Measurements from ENCODE around the gene UCHL5.
"Not testable (repeated sequence)": the region's sequence is repeated elsewhere in the genome, so short reads cannot be mapped to it uniquely, and the experiment has no call there.

The UCHL5 gene

GRCh38 chr1:193062698-193063463, 3.7 kb upstream of the UCHL5 start:
- Histone ChIP-seq H3K36me3 (ENCODE audit: insufficient read depth, low read length) (peaks cover 3% of the 10 kb centered on the region; the same call in 1 of the 2 replicates), H3K9me3 (ENCODE audit: insufficient read depth, low read depth, low read length) (no peaks in the 10 kb centered on the region), H3K4me1 (ENCODE audit: insufficient read depth, low read length) (peaks cover 10% of the 10 kb centered on the region), H3K27ac (ENCODE audit: low read depth, low read length) (no peak overlapping the region), H3K27me3 (ENCODE audit: insufficient read depth, low read length) (no peaks in the 10 kb centered on the region), H3K9ac (ENCODE audit: low read depth, low read length) (no peak overlapping the region), H3K4me3 (ENCODE audit: low read length) (no peak overlapping the region)
- WGBS: 82% methylated on average over 3 of the region's 4 CpGs

DNA sequence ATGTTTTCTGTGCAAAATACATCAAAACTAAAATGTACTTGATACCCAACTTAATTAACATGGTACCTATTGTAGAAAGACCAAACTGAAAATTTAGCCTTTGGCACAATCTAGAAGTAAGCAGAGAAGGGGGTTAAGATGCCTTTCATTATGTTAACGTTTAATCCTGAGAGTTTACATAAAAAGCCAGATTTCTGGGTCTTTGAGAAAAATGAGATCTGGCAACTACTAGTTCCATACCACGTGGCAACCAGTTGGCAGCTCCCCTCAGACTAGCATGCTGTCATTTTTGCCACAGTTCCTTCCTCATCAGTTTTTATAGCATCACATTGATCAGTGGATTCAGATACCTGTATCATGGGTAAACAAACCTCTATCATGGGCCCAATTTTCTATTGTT, 1.8 kb upstream of the UCHL5 start:
- no peaks in the 10 kb centered on the region for H3K27me3 ChIP-seq (ENCODE audit: insufficient read depth, low read length)
- H3K27ac ChIP-seq (ENCODE audit: low read depth, low read length): no peak overlapping the region
- peaks cover 15% of the 10 kb centered on the region for H3K4me1 ChIP-seq (ENCODE audit: insufficient read depth, low read length)
- H3K9me3 ChIP-seq (ENCODE audit: insufficient read depth, low read depth, low read length): no peaks in the 10 kb centered on the region
- peaks cover 3% of the 10 kb centered on the region; the same call in 1 of the 2 replicates for H3K36me3 ChIP-seq (ENCODE audit: insufficient read depth, low read length)
- H3K9ac ChIP-seq (ENCODE audit: low read depth, low read length): peak overlapping the region; percentile 87
- WGBS: 26% methylated on average over 2 of the region's 2 CpGs
- H3K4me3 ChIP-seq (ENCODE audit: low read length): peak overlapping the region; percentile 71

DNA sequence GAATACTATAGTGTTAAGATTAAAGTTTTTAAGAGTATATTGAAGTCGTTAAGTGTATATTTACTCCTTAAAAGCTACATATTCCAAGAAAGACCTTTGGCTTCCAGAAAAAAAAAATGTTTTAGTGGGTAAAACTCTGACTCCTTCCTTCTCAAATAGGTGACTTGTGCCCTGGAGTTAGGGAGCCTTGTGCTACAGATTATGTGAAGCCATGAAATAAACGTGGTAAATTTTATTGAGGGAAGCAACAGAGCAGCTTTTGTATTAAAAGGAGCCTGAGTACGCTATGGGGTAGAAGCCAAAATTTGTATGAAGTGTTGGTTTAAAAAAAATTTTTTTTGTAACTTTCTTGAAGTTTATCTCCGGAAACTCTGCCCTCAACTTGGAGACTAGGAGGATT, 1.2 kb upstream of the UCHL5 start:
- H3K27me3 ChIP-seq (ENCODE audit: insufficient read depth, low read length): no peaks in the 10 kb centered on the region

DNA sequence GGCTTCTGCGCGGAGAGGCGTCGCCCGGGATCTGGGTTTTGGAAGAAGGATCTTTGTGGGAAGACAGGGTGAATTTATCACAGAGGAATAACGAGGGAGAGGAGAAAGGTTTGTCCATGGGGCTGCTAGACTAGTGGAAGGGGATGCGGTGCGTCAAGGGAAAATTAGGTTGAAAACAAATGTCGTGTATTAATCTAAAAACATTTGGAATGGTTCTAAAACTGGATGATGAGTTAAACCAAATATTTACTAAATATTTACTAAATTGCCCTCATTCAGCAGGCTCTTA, 899 bp upstream of the UCHL5 start:
- Histone ChIP-seq H3K36me3 (ENCODE audit: insufficient read depth, low read length) (peaks cover 3% of the 10 kb centered on the region; the same call in 1 of the 2 replicates), H3K4me3 (ENCODE audit: low read length) (peak overlapping the region; percentile 71), H3K27ac (ENCODE audit: low read depth, low read length) (peak overlapping the region; percentile 97), H3K27me3 (ENCODE audit: insufficient read depth, low read length) (no peaks in the 10 kb centered on the region), H3K4me1 (ENCODE audit: insufficient read depth, low read length) (peaks cover 15% of the 10 kb centered on the region), H3K9me3 (ENCODE audit: insufficient read depth, low read depth, low read length) (no peaks in the 10 kb centered on the region), H3K9ac (ENCODE audit: low read depth, low read length) (peak overlapping the region; percentile 87)
- WGBS: under 1% methylated on average over 9 of the region's 9 CpGs

More for the DNA sequence above, 1.2 kb upstream of the UCHL5 start:
- Histone ChIP-seq H3K9ac (ENCODE audit: low read depth, low read length) (peak overlapping the region; percentile 87), H3K4me1 (ENCODE audit: insufficient read depth, low read length) (peaks cover 15% of the 10 kb centered on the region), H3K27ac (ENCODE audit: low read depth, low read length) (peak overlapping the region; percentile 16; the same call in 1 of the 2 replicates), H3K9me3 (ENCODE audit: insufficient read depth, low read depth, low read length) (no peaks in the 10 kb centered on the region), H3K36me3 (ENCODE audit: insufficient read depth, low read length) (peaks cover 3% of the 10 kb centered on the region; the same call in 1 of the 2 replicates), H3K4me3 (ENCODE audit: low read length) (peak overlapping the region; percentile 71)
- 15% methylated on average over 3 of the region's 4 CpGs for WGBS

- peak overlapping the region; percentile 71 for H3K4me3 ChIP-seq (ENCODE audit: low read length)
- no peaks in the 10 kb centered on the region for H3K9me3 ChIP-seq (ENCODE audit: insufficient read depth, low read depth, low read length)
- H3K36me3 ChIP-seq (ENCODE audit: insufficient read depth, low read length): peaks cover 3% of the 10 kb centered on the region; the same call in 1 of the 2 replicates
- WGBS: 2% methylated on average over 37 of the region's 37 CpGs
- H3K27ac ChIP-seq (ENCODE audit: low read depth, low read length): peak overlapping the region; percentile 97
- H3K27me3 ChIP-seq (ENCODE audit: insufficient read depth, low read length): no peaks in the 10 kb centered on the region
- H3K4me1 ChIP-seq (ENCODE audit: insufficient read depth, low read length): peaks cover 15% of the 10 kb centered on the region
- peak overlapping the region; percentile 87 for H3K9ac ChIP-seq (ENCODE audit: low read depth, low read length)
Observed at GRCh38 chr1:193058529-193059281, 455 bp downstream of the UCHL5 start.

DNA sequence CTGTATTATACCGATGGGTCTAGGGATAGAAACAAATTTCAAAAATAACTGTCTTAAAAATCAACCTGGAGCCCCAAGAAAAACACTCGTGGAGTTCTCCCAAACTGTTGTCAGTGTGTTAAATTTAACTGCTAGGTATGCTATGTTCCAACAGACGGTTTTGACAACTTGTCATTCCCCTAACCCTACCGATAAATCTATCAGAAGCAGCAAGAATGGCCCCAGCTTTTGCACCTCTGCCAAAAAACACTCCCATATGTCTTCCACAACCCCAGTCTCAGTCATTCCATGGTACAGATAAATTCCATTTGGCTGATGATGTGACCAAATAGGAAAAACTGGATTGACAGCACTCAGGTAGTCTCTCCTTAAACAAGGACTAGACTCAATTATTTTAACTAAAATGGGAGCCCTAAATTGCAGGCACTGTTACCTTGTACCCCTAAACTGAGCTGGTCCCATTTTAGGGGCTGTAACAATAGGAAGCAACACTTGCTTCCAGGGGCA, 4.9 kb downstream of the UCHL5 start:
- 89% methylated on average over 4 of the region's 4 CpGs for WGBS
- H3K36me3 ChIP-seq (ENCODE audit: insufficient read depth, low read length): peaks cover 20% of the 10 kb centered on the region

DNA sequence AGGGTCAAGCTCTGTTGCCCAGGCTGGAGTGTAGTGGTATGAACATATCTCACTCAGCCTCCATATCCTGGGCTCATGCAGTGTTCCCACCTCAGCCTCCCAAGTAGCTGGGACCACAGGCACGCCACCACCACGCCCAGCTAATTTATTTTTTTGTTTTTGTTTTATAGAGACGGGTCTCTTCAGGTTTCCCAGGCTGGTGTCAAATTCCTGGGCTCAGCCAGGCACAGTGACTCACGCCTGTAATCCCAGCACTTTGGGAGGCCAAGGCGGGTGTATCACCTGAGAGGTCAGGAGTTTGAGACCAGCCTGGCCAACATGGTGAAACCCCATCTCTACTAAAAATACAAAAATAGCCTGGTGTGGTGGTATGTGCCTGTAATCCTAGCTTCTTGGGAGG, 10.2 kb downstream of the UCHL5 start:
- not testable (repeated sequence) for H3K27ac ChIP-seq (ENCODE audit: low read depth, low read length); H3K9ac ChIP-seq (ENCODE audit: low read depth, low read length); H3K4me3 ChIP-seq (ENCODE audit: low read length); H3K9me3 ChIP-seq (ENCODE audit: insufficient read depth, low read depth, low read length); H3K27me3 ChIP-seq (ENCODE audit: insufficient read depth, low read length)
- Histone ChIP-seq H3K4me1 (ENCODE audit: insufficient read depth, low read length) (peaks cover 13% of the 10 kb centered on the region), H3K36me3 (ENCODE audit: insufficient read depth, low read length) (peaks cover 70% of the 10 kb centered on the region)
- 89% methylated on average over 5 of the region's 5 CpGs for WGBS

More for the DNA sequence above, 4.9 kb downstream of the UCHL5 start:
- Histone ChIP-seq H3K4me3 (ENCODE audit: low read length) (no peak overlapping the region), H3K4me1 (ENCODE audit: insufficient read depth, low read length) (0 out of 2 replicates have a peak, but pooled peaks cover 5% of the 10 kb centered on the region), H3K9ac (ENCODE audit: low read depth, low read length) (no peak overlapping the region), H3K9me3 (ENCODE audit: insufficient read depth, low read depth, low read length) (no peaks in the 10 kb centered on the region), H3K27ac (ENCODE audit: low read depth, low read length) (no peak overlapping the region), H3K27me3 (ENCODE audit: insufficient read depth, low read length) (no peaks in the 10 kb centered on the region)

DNA sequence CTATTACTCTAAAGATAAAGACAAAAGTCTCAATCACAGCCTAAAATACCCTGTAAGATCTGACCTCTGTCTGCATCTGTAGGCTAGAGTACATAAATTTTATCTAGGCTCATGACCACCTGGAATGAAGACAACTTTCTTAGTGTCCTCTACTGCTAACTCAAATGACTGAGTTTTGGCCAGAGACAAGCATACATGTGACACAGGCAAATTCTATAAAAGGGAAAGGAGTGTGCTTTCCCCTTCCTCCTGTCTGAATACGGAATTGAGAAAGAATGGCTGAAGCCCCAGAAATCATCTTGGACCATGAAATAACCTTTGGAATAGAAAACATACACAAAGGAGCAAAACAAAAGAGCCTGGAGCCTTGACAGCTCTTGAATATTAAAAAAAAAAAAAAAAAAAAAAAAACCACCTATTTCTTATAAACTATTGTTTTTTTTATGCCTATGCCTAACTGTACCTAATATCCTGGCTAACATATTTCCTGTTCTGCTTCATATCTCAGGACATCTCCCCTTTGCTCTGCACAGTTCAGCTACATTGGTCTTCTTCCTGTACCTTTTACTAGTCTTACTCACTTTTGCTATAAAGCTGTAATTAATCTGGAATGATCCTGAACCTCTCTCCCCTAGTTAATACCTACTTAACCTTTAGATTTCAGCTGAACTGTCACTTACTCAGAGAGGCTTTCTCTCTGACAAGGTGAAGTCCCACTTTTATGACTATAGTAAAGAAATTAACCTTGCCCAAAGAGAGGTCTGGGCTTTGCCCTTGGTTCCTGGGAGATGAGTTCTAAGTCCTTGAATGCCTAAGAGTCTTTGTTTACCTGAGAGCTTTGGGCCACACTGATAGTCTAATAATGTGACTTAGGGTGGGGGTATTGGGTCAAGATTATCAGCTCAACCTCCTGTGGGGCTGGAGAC, 16.1 kb downstream of the UCHL5 start:
- peaks cover 13% of the 10 kb centered on the region for H3K4me1 ChIP-seq (ENCODE audit: insufficient read depth, low read length)
- H3K36me3 ChIP-seq (ENCODE audit: insufficient read depth, low read length): peaks cover 45% of the 10 kb centered on the region
- H3K9ac ChIP-seq (ENCODE audit: low read depth, low read length): no peak overlapping the region
- H3K9me3 ChIP-seq (ENCODE audit: insufficient read depth, low read depth, low read length): no peaks in the 10 kb centered on the region
- H3K27me3 ChIP-seq (ENCODE audit: insufficient read depth, low read length): no peaks in the 10 kb centered on the region
- H3K4me3 ChIP-seq (ENCODE audit: low read length): no peak overlapping the region
- H3K27ac ChIP-seq (ENCODE audit: low read depth, low read length): no peak overlapping the region
- WGBS: 100% methylated on average over 1 of the region's 1 CpG

DNA sequence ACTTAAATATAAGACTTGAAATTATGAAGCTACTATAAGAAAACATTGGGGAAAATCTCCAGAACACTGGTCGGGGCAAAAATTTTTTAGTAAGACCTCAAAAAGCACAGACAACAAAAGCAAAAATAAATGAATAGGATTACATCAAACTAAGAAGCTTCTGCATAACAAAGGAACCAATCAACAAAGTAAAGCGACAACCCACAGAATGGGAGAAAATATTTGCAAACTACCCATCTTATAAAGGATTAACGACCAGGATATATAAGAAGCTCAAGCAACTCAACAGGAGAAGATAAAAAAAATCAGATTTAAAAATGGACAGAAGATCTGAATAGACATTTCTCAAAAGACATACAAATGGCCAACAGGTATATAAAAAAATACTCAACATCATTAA, 19.1 kb downstream of the UCHL5 start:
- H3K36me3 ChIP-seq (ENCODE audit: insufficient read depth, low read length): peaks cover 17% of the 10 kb centered on the region
- H3K9me3 ChIP-seq (ENCODE audit: insufficient read depth, low read depth, low read length): no peaks in the 10 kb centered on the region

DNA sequence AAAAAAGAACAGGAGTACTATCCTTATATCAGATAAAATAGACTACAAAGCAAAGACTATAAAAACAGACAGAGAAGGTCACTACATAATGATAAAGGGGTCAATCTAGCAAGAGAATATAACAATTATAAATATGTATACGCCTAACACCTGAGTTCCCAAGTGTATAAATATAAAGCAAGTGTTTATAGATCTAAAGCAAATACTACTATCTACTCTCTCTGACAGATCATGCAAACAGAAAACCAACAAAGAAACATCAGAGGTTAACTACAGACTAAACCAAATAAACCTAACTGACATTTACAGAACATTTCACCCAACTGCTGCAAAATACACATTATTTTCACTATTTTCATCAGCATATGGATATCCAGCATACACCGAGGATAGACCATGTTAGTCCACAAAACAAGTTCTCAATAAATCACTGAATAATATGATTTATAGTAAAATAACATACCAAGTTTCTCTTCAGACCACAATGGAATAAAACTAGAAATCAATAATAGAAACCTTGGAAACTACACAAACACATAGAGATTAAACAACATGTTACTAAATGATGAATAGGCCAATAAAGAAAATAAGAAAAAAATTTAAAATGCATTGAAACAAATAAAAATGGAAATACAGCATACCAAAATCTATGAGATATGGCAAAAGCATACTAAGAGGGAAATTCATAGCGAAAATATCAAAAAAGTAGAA, 22.7 kb downstream of the UCHL5 start:
- Histone ChIP-seq H3K4me1 (ENCODE audit: insufficient read depth, low read length) (peaks cover 6% of the 10 kb centered on the region; the same call in 1 of the 2 replicates), H3K27ac (ENCODE audit: low read depth, low read length) (no peak overlapping the region), H3K9ac (ENCODE audit: low read depth, low read length) (no peak overlapping the region), H3K27me3 (ENCODE audit: insufficient read depth, low read length) (no peaks in the 10 kb centered on the region), H3K4me3 (ENCODE audit: low read length) (no peak overlapping the region), H3K9me3 (ENCODE audit: insufficient read depth, low read depth, low read length) (no peaks in the 10 kb centered on the region), H3K36me3 (ENCODE audit: insufficient read depth, low read length) (no peaks in the 10 kb centered on the region)
- 96% methylated on average over 2 of the region's 3 CpGs for WGBS

More for the DNA sequence above, 19.1 kb downstream of the UCHL5 start:
- Histone ChIP-seq H3K4me3 (ENCODE audit: low read length) (no peak overlapping the region), H3K27ac (ENCODE audit: low read depth, low read length) (no peak overlapping the region), H3K27me3 (ENCODE audit: insufficient read depth, low read length) (no peaks in the 10 kb centered on the region), H3K4me1 (ENCODE audit: insufficient read depth, low read length) (peaks cover 6% of the 10 kb centered on the region; the same call in 1 of the 2 replicates), H3K9ac (ENCODE audit: low read depth, low read length) (no peak overlapping the region)
- WGBS: 78% methylated on average over 2 of the region's 3 CpGs

Data from HUES64 (cell line).